NCI-H510A (cell line): ENCODE measurements around the gene C7.
"Not testable (repeated sequence)": the region's sequence is repeated elsewhere in the genome, so short reads cannot be mapped to it uniquely, and the experiment has no call there.

Source experiments
- DNase-seq: peaks from one replicate; lab custom pipeline; 2025; lab: John Stamatoyannopoulos, UW

C7 gene

GRCh38 chr5:40991168-40991980 lies 82.1 kb downstream of the C7 start:
- DNase-seq = no peak

GRCh38 chr5:40991981-40992559 lies 82.8 kb downstream of the C7 start:
- no peak for DNase-seq

- DNase-seq = no peak
Observed at GRCh38 chr5:40995801-40996586, 86.7 kb downstream of the C7 start.

DNA sequence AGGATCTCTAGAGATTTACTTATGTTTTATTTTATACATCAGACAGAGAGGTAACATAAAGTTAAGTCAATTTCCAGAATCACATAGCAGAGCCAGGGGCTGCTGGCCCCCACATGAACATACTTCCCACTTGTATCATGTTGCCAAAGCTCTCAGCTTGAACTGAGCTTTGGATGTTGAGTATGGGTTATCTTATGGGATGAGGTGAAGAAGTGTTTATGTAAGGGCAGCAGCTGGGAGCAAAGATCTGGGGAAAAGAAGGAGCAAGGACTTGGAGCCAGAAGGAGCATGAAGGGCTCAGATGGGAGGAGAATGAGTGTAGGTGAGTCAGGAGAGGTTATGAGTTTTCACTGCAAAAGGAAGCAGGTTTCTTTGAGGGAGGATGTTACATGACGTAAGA lies 89.8 kb downstream of the C7 start:
- DNase-seq = no peak

GRCh38 chr5:40999966-41000365 lies 90.7 kb downstream of the C7 start:
- no peak for DNase-seq

DNA sequence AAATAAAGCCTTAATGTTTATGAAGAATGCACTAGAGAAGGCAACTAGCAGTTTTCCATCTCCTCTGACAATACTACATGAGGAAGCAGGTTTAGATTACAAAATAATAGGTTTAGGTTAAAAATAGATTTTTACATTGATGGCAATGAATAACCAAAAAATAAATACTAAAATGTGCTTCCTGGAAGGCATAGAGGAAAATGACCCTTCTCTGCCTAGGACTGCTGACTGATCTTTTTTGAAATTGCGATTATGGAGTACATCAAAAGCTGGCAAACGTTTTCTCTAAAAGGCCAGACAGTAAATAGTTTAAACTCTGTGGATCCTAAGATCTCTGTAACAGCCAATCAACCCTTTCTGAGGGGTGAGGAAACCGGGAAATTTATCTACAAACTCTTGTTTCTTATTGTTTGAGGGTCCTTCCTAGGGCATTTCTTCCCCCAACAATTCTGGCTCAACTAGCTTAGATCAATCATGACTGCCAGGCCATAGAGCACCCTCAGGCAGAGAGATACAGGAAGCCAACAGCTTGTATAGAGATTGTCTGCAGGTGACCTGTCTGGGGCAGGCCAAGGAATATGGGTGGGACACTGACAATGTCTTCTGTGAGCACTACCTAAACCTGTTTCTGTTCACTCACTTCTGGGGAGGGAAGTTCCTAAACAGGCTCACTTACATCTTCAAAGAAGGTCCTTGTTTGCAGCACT lies 94.5 kb downstream of the C7 start:
- DNase-seq = no peak

DNA sequence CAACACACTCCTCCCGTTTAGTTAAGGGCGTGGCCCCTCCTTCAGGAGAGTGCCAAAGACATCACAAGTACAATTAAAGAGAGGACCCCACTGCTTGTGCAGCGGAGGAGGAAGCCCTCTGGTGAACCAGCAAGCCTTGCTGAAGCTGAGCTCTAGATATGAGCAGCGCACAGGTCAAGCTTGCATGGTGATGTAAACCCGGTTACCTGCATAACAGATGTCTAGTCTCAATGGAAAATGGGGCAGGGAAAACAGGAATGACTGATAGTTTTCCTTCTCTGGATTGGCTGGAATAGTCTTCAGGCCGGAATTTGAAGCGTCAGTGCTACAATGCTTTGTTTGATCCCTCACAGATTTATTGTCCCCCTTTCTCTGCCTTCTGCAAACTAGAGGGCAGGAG lies 95.6 kb downstream of the C7 start:
- no peak for DNase-seq

DNA sequence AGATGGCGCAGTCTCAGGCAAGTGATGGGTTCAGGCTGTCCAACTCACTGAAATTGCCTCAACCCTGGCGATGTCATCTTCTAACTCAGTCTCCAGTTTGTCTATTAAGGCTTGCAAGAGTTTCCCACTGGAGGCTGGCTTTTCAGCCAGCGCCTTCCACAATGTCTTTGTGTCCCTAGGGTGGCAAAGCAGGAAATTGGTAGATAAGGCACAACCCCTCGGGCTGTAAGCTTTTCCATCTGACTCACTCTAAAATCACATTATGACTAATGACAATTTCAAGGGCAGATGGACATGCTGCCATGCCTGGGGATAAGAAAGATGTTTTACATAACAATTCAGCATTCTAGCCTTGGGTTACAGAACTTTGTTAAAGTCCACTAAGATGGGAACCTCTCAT lies 99.9 kb downstream of the C7 start:
- no peak for DNase-seq

- DNase-seq = no peak
Observed at GRCh38 chr5:41010572-41010971, 101.3 kb downstream of the C7 start.

DNA sequence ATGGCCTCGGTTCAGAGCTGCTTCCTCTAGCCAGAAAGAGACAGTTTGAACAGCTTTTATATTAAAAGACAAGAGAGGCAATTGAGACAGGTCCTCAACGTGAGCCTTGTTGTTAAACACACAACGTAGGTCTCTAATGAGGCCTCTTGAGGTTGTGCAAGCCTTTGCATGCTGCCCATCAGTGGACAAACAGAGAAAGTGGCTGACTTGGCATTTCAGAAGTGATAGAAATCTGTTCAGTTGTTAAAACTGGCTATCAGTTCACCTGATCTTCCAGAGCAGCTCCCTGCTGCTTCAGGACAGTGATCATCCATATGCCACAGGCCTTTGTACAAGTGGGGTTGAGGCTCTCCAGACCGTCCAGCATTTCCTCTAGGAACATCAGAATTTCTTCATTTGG lies 103.0 kb downstream of the C7 start:
- DNase-seq = no peak

- not testable (repeated sequence) for DNase-seq
Observed at GRCh38 chr5:41022600-41022999, 113.3 kb downstream of the C7 start.
